ENCODE measurements around the gene WDFY2.

WDFY2 gene

GRCh38 chr13:51760592-51760991 is 176.3 kb downstream of the WDFY2 start:
- no peak overlapping the region for H3K27ac Mint-ChIP-seq
- H3K36me3 Mint-ChIP-seq (ENCODE audit: low read depth) = peaks cover 51% of the 10 kb centered on the region
- H3K9me3 Mint-ChIP-seq = no peaks in the 10 kb centered on the region
- peaks cover 3% of the 10 kb centered on the region for H3K27me3 Mint-ChIP-seq (ENCODE audit: low read depth)
- H3K4me3 Mint-ChIP-seq = no peak overlapping the region
- peaks cover 36% of the 10 kb centered on the region for H3K4me1 Mint-ChIP-seq
- no peak for TF ChIP-seq CTCF (IDR thresholded peaks at IDR 0.05; ENCODE audit: unreplicated experiment in 3 of 3)

GRCh38 chr13:51761643-51762350 is 177.5 kb downstream of the WDFY2 start:
- Mint-ChIP-seq H3K9me3 (no peaks in the 10 kb centered on the region), H3K27me3 (ENCODE audit: low read depth) (peaks cover 3% of the 10 kb centered on the region), H3K4me1 (peaks cover 36% of the 10 kb centered on the region), H3K4me3 (no peak overlapping the region), H3K36me3 (ENCODE audit: low read depth) (peaks cover 53% of the 10 kb centered on the region), H3K27ac (peak overlapping the region; percentile 30 to 60 (median 38))
- TF ChIP-seq CTCF (IDR thresholded peaks at IDR 0.05; ENCODE audit: unreplicated experiment in 3 of 3) = no peak

- H3K36me3 Mint-ChIP-seq (ENCODE audit: low read depth) = peaks cover 43% of the 10 kb centered on the region
- no peaks in the 10 kb centered on the region for H3K9me3 Mint-ChIP-seq
- H3K27me3 Mint-ChIP-seq (ENCODE audit: low read depth) = peaks cover 3% of the 10 kb centered on the region
- H3K4me3 Mint-ChIP-seq = no peak overlapping the region
- H3K4me1 Mint-ChIP-seq = peaks cover 36% of the 10 kb centered on the region
- TF ChIP-seq CTCF (IDR thresholded peaks at IDR 0.05; ENCODE audit: unreplicated experiment in 3 of 3) = no peak
- peak overlapping the region in 2 of 3 experiments; percentile 32 to 60 for H3K27ac Mint-ChIP-seq
Observed at GRCh38 chr13:51763486-51763885, 179.2 kb downstream of the WDFY2 start.

- H3K4me1 Mint-ChIP-seq = peaks cover 36% of the 10 kb centered on the region
- H3K36me3 Mint-ChIP-seq (ENCODE audit: low read depth) = peaks cover 38% of the 10 kb centered on the region
- H3K9me3 Mint-ChIP-seq = no peaks in the 10 kb centered on the region
- H3K27me3 Mint-ChIP-seq (ENCODE audit: low read depth) = peaks cover 3% of the 10 kb centered on the region
- no peak for TF ChIP-seq CTCF (IDR thresholded peaks at IDR 0.05; ENCODE audit: unreplicated experiment in 3 of 3)
- peak overlapping the region; percentile 61 to 89 (median 62) for H3K27ac Mint-ChIP-seq
- no peak overlapping the region for H3K4me3 Mint-ChIP-seq
Observed at GRCh38 chr13:51764184-51765141, 180.2 kb downstream of the WDFY2 start.

- no peak overlapping the region for H3K4me3 Mint-ChIP-seq
- H3K27me3 Mint-ChIP-seq (ENCODE audit: low read depth) = peaks cover 3% of the 10 kb centered on the region
- TF ChIP-seq CTCF (IDR thresholded peaks at IDR 0.05; ENCODE audit: unreplicated experiment in 3 of 3) = no peak
- H3K4me1 Mint-ChIP-seq = peaks cover 36% of the 10 kb centered on the region
- H3K9me3 Mint-ChIP-seq = no peaks in the 10 kb centered on the region
- H3K36me3 Mint-ChIP-seq (ENCODE audit: low read depth) = peaks cover 31% of the 10 kb centered on the region
- H3K27ac Mint-ChIP-seq = peak overlapping the region; percentile 17 to 62 (median 61)
Observed at GRCh38 chr13:51765142-51765515, 180.9 kb downstream of the WDFY2 start.

Measured in nephron (organoid).